GM19395 (cell line): Measurements from ENCODE around the gene MRPL12.
"Not testable (repeated sequence)": the region's sequence is repeated elsewhere in the genome, so short reads cannot be mapped to it uniquely, and the experiment has no call there.

Experiments used
- ATAC-seq: cut with Tn5 transposase; IDR thresholded peaks from one replicate; pipeline ENCODE4 v1.9.1; 2021; ENCODE audit warnings: mild to moderate bottlenecking, moderate library complexity; ENCODE audit not compliant: unreplicated experiment

The MRPL12 gene

GRCh38 chr17:81737947-81738800 lies 35.0 kb downstream of the MRPL12 start:
- no peak for ATAC-seq

- ATAC-seq, result no peak
Measured at GRCh38 chr17:81738801-81739393, 35.7 kb downstream of the MRPL12 start.

DNA sequence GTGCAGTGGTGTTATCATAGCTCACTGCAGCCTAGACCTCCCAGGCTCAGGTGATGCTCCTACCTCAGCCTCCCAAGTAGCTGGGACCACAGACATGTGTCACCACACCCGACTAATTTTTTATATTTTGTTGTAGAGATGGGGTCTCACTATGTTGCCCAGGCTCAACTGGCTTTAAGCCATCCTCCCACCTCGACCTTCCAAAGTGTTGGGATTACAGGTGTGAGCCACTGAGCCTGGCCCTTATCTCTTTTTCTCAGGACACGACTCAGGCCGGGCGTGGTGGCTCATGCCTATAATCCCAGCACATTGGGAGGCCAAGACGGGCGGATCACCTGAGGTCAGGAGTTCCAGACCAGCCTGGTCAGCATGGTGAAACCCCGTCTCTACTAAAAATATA lies 36.4 kb downstream of the MRPL12 start:
- not testable (repeated sequence) for ATAC-seq

DNA sequence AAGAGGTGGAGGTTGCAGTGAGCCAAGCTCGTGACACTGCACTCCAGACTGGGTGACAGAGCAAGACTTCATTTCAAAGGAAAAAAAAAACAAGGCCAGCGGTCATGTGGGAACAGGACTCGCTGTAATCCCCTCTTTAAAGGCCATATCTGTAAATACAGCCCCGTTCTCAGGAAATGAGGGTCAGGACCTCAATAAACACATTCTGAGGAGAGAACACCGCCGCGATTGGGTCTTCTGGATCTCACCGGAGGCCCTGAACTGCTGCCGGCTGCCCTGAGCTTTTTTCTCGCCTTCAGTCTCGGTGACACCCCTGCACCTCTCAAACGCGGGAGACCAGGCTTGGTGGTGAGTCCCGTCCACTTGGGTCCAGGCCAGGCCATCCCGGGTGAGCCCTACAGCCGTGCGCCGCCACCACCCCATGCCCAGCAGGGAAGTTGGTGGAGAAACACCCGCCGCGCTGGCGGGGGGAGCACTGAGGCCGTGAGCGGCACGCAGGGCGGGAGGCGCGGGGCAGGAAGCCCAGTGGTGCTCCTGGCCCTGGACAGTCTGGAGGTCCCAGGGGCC lies 37.3 kb downstream of the MRPL12 start:
- ATAC-seq, result no peak

- no peak for ATAC-seq
Measured at GRCh38 chr17:81741049-81741593, 38.0 kb downstream of the MRPL12 start.

DNA sequence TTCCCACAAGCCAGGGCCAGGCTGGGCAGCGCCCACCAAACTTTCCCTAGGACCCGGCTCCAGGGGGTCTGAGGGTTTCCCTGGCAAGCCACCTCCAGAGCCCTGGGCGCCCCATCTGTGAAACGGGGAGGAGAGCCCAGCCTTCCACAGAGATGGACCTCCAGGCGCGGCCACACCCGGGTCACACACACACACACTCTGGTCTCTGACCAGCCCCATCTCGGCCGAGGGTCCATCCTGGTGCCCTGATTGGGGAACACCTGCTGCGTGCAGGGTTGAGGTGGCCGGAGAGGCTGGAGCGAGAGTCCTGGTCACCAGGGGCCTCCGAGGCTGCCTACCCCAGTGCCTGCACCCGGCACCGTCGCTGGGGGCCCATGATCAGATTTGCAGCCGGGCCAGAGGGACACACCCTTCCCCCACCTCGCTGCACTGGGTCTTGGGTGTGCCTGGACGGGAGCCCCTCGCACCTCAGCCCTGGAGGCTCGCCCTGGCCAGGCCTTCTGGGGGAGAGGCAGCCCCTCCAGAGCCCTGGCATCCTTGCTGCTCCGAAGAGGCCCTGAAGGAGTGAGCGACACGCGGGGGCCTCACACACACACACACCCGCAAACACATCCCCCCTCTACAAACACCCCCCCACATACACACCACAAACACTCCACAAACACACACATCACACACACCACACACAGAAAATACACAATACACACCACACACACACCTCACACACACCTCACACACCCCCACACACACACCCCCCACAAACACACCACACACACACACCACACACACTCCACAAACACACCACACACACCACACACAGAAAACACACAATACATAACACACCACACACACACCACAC lies 38.7 kb downstream of the MRPL12 start:
- ATAC-seq, result no peak
